Body of pancreas (tissue), 4 donors: ENCODE results near the gene PDCD10.
A peak's percentile ranks its signal among the peaks of the same experiment; 100 is the strongest.

Experiments
- POLR2A ChIP-seq, 3 donors: fragments of 450-650 bp; IDR thresholded peaks; one replicate each; pipeline ENCODE4 v1.6.1; 2016; ENCODE audit warnings: antibody characterized with exemption in 3 of 3, mild to moderate bottlenecking in 2 of 3
- TF ChIP-seq, protein P1 (sequence below), 7 experiments: fragments of 450-650 bp in 4 of 7; fragments of 200-600 bp in 3 of 7; sonication (generic) in 3 of 7; IDR thresholded peaks; one replicate each; pipeline ENCODE4 v1.5.1; 2016 to 2019; ENCODE audit warnings: antibody characterized with exemption in 7 of 7

- TF ChIP-seq, protein P1, sequence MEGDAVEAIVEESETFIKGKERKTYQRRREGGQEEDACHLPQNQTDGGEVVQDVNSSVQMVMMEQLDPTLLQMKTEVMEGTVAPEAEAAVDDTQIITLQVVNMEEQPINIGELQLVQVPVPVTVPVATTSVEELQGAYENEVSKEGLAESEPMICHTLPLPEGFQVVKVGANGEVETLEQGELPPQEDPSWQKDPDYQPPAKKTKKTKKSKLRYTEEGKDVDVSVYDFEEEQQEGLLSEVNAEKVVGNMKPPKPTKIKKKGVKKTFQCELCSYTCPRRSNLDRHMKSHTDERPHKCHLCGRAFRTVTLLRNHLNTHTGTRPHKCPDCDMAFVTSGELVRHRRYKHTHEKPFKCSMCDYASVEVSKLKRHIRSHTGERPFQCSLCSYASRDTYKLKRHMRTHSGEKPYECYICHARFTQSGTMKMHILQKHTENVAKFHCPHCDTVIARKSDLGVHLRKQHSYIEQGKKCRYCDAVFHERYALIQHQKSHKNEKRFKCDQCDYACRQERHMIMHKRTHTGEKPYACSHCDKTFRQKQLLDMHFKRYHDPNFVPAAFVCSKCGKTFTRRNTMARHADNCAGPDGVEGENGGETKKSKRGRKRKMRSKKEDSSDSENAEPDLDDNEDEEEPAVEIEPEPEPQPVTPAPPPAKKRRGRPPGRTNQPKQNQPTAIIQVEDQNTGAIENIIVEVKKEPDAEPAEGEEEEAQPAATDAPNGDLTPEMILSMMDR (IDR thresholded peaks at IDR 0.05) = peak in 6 of 7 experiments; percentile 17 to 40 (median 33)
- TF ChIP-seq POLR2A (IDR thresholded peaks at IDR 0.05) = no peak
These were observed 6.4 kb upstream of the PDCD10 start for GRCh38 chr3:167740961-167741587.
